Trophoblast cell (in vitro differentiated cells and primary cell): Measurements from ENCODE around the gene DDR2.

Experiments
- DNase-seq, 2 donors: peaks; one replicate each; pipeline ENCODE4 v3.0.0-alpha.2; 2016
- H2AFZ ChIP-seq: 2 replicates; pipeline ENCODE4 v1.6.1; 2013; ENCODE audit warnings: low read length, moderate library complexity, mild to moderate bottlenecking; ENCODE audit not compliant: insufficient read depth, poor library complexity
- H2AK5ac ChIP-seq: 2 replicates; pipeline ENCODE4 v1.6.1; 2013; ENCODE audit warnings: mild to moderate bottlenecking, low read length
- H2BK120ac ChIP-seq: 2 replicates; pipeline ENCODE4 v1.6.1; 2013; ENCODE audit warnings: low read length, mild to moderate bottlenecking, moderate library complexity; ENCODE audit not compliant: insufficient read depth, poor library complexity
- H2BK12ac ChIP-seq: 2 replicates; pipeline ENCODE4 v1.6.1; 2013; ENCODE audit warnings: mild to moderate bottlenecking, low read length, moderate library complexity
- H2BK5ac ChIP-seq: 2 replicates; pipeline ENCODE4 v1.6.1; 2013; ENCODE audit warnings: low read length, low read depth, moderate library complexity, mild to moderate bottlenecking; ENCODE audit not compliant: poor library complexity
- H3K14ac ChIP-seq: 2 replicates; pipeline ENCODE4 v1.6.1; 2013; ENCODE audit warnings: mild to moderate bottlenecking, low read length
- H3K18ac ChIP-seq: 2 replicates; pipeline ENCODE4 v1.6.1; 2013; ENCODE audit warnings: mild to moderate bottlenecking, low read length
- H3K23ac ChIP-seq: 2 replicates; pipeline ENCODE4 v1.6.1; 2013; ENCODE audit warnings: low read length
- H3K27ac ChIP-seq: 2 replicates; pipeline ENCODE4 v1.5.1; 2013; ENCODE audit warnings: low read depth, mild to moderate bottlenecking, inconsistent platforms, low read length, moderate library complexity
- H3K27me3 ChIP-seq: 2 replicates; pipeline ENCODE4 v1.6.1; 2013; ENCODE audit warnings: inconsistent platforms, mild to moderate bottlenecking, low read length, moderate library complexity; ENCODE audit not compliant: insufficient read depth
- H3K36me3 ChIP-seq, 2 experiments: 1 replicate in 1 of 2; 2 replicates in 1 of 2; pipeline ENCODE4 v1.6.1; 2013; ENCODE audit warnings: low read length in 2 of 2, mild to moderate bottlenecking in 2 of 2, moderate library complexity in 1 of 2; ENCODE audit not compliant: insufficient read depth in 2 of 2, control insufficient read depth in 1 of 2
- H3K4ac ChIP-seq: 2 replicates; pipeline ENCODE4 v1.6.1; 2013; ENCODE audit warnings: low read depth, mild to moderate bottlenecking, low read length, moderate library complexity
- H3K4me1 ChIP-seq, 2 experiments: 1 replicate in 1 of 2; 2 replicates in 1 of 2; pipeline ENCODE4 v1.6.1; 2013; ENCODE audit warnings: low read length in 2 of 2, mild to moderate bottlenecking in 2 of 2, moderate library complexity in 1 of 2; ENCODE audit not compliant: insufficient read depth in 2 of 2, control insufficient read depth in 1 of 2
- H3K4me2 ChIP-seq: 2 replicates; pipeline ENCODE4 v1.6.1; 2013; ENCODE audit warnings: inconsistent platforms, mild to moderate bottlenecking, low read length, moderate library complexity
- H3K4me3 ChIP-seq: 2 replicates; pipeline ENCODE4 v1.5.1; 2013; ENCODE audit warnings: mild to moderate bottlenecking, low read depth, low read length, inconsistent platforms
- H3K79me1 ChIP-seq: one replicate; pipeline ENCODE4 v1.6.1; 2013; ENCODE audit warnings: low read length
- H3K79me2 ChIP-seq: 2 replicates; pipeline ENCODE4 v1.6.1; 2013; ENCODE audit warnings: low read length, mild to moderate bottlenecking; ENCODE audit not compliant: control insufficient read depth, insufficient read depth, poor library complexity
- H3K9ac ChIP-seq: 2 replicates; pipeline ENCODE4 v1.6.1; 2013; ENCODE audit warnings: mild to moderate bottlenecking, low read length
- H3K9me3 ChIP-seq: 2 replicates; pipeline ENCODE4 v1.6.1; 2013; ENCODE audit warnings: low read depth, mild to moderate bottlenecking, control low read depth, inconsistent platforms, low read length; ENCODE audit not compliant: insufficient read depth
- H4K12ac ChIP-seq: 2 replicates; pipeline ENCODE4 v1.6.1; 2013; ENCODE audit warnings: low read depth, mild to moderate bottlenecking, low read length, moderate library complexity
- H4K8ac ChIP-seq: 2 replicates; pipeline ENCODE4 v1.6.1; 2013; ENCODE audit warnings: low read depth, mild to moderate bottlenecking, low read length, moderate library complexity
- H4K91ac ChIP-seq: one replicate; pipeline ENCODE4 v1.6.1; 2013; ENCODE audit warnings: low read depth, mild to moderate bottlenecking, low read length, moderate library complexity
- WGBS: extraction: QIAGEN DNeasy Blood & Tissue Kit; methylation state at CpG from one replicate; pipeline ENCODE4 v1.1.7; 2013; ENCODE audit warnings: missing lambda C conversion rate; ENCODE audit not compliant: insufficient read length, insufficient coverage; ENCODE audit errors: extremely low coverage; 5-methylcytosine and 5-hydroxymethylcytosine counted together

Gene DDR2

DNA sequence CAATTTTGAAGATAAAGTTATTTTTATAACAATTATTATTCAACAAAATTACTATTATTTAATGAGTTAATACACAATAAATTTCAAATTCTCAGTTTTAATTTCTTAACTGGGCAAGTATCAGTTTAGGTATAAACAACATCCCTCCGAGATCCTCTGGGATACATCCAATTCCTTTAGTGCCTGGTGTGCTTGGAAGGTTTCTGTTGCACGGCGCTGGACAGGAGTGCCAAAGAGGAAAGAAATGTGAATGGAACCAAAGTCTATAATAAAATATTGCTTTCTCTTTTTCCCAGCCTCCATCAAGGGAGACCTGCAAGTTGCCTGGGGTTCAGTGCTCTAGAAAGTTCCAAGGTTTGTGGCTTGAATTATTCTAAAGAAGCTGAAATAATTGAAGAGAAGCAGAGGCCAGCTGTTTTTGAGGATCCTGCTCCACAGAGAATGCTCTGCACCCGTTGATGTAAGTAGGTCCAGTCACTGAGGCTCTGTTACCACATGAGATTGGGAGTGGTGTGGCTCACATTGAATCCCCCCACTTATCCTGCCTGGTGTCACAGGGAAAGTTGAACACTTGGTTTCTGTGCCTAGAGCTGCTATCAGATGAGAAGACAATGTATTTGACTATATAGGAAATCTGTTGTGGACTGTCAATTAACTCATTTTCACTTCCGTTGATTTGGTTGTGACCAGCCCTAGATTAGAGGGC lies 22.8 kb downstream of the DDR2 start:
- H3K27ac ChIP-seq = no peak overlapping the region
- H3K9me3 ChIP-seq = no peaks in the 10 kb centered on the region
- no peak overlapping the region for H3K4me2 ChIP-seq
- H3K18ac ChIP-seq = no peak overlapping the region
- WGBS = no CpG with 5 or more reads among the region's 5 CpGs
- peak overlapping the region; percentile 9 for H2BK12ac ChIP-seq
- H3K9ac ChIP-seq = no peak overlapping the region
- H3K79me1 ChIP-seq = peaks cover 5% of the 10 kb centered on the region
- H3K79me2 ChIP-seq = no peaks in the 10 kb centered on the region
- H3K36me3 ChIP-seq = no peaks in the 10 kb centered on the region
- H2BK5ac ChIP-seq = no peak overlapping the region
- no peak overlapping the region for H3K14ac ChIP-seq
- no peak overlapping the region for H2AFZ ChIP-seq
- H3K27me3 ChIP-seq = no peaks in the 10 kb centered on the region
- no peak for DNase-seq
- H4K91ac ChIP-seq = no peak overlapping the region
- H2BK120ac ChIP-seq = no peak overlapping the region
- H3K4me1 ChIP-seq = peaks cover 4 to 7% of the 10 kb centered on the region in 2 experiments
- no peak overlapping the region for H3K4ac ChIP-seq
- no peak overlapping the region for H3K4me3 ChIP-seq
- H4K12ac ChIP-seq = no peak overlapping the region
- H2AK5ac ChIP-seq = no peak overlapping the region
- H4K8ac ChIP-seq = no peak overlapping the region
- H3K23ac ChIP-seq = no peak overlapping the region

DNA sequence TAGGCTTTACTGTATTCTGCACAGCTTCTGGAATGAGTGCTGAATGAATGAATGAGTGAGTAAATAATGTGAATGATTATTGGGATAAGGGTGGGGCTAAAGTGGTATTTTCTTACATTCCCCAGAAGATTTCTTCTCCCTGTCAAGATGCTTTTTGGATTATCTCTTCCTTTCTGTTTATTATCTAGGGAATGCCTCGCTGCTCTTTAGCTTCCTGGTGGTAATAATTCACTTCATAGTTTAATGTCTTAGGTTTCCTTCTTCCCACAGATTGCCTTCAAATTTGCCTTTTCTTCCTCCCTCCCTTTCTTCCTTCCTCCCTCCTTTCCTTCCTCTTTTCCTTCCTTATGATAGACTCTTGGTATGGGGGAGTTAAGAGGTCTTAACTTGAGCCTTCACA lies 24.0 kb downstream of the DDR2 start:
- Histone ChIP-seq H3K79me1 (peaks cover 6% of the 10 kb centered on the region), H2AK5ac (no peak overlapping the region), H3K9ac (no peak overlapping the region), H3K14ac (no peak overlapping the region), H3K9me3 (no peaks in the 10 kb centered on the region), H2BK5ac (no peak overlapping the region), H2BK120ac (no peak overlapping the region), H3K4ac (no peak overlapping the region), H3K4me1 (peaks cover 6 to 7% of the 10 kb centered on the region in 2 experiments), H3K23ac (no peak overlapping the region), H3K36me3 (no peaks in the 10 kb centered on the region), H2AFZ (no peak overlapping the region), H3K27ac (no peak overlapping the region), H3K27me3 (no peaks in the 10 kb centered on the region), H2BK12ac (no peak overlapping the region), H4K12ac (no peak overlapping the region), H3K4me2 (no peak overlapping the region), H3K79me2 (no peaks in the 10 kb centered on the region), H3K4me3 (no peak overlapping the region), H4K8ac (no peak overlapping the region), H3K18ac (no peak overlapping the region), H4K91ac (no peak overlapping the region)
- no CpG with 5 or more reads among the region's 1 CpG for WGBS
- DNase-seq = no peak

DNA sequence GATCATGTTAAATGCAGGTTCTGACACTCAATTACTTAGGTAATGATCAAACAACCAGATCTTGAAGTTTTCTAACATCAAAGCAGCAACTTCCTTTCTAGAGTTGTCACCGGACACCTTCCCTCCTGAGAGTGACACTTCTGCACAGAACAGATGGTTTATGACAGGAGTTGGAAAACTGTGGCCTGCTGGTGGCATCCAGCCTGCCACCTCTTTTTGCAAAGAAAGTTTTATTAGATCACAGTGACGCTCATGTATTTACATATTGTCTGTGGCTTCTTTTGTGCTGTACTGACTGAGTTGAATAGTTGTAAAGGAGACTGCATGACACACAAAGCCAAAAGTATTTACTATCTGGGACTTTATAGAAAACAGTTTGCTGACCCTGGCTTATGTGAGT lies 28.3 kb downstream of the DDR2 start:
- H3K27ac ChIP-seq = no peak overlapping the region
- H2BK5ac ChIP-seq = no peak overlapping the region
- H3K27me3 ChIP-seq = no peaks in the 10 kb centered on the region
- no peak overlapping the region for H4K8ac ChIP-seq
- no peak overlapping the region for H3K9ac ChIP-seq
- WGBS = no CpG with 5 or more reads among the region's 2 CpGs
- H2AK5ac ChIP-seq = no peak overlapping the region
- no peak overlapping the region for H3K4ac ChIP-seq
- no peak overlapping the region for H3K4me2 ChIP-seq
- H3K4me3 ChIP-seq = no peak overlapping the region
- no peak overlapping the region for H2BK12ac ChIP-seq
- H4K91ac ChIP-seq = no peak overlapping the region
- H3K4me1 ChIP-seq = peaks cover 2 to 8% of the 10 kb centered on the region in 2 experiments
- no peaks in the 10 kb centered on the region for H3K79me2 ChIP-seq
- peaks cover 2% of the 10 kb centered on the region for H3K9me3 ChIP-seq
- no peak overlapping the region for H3K14ac ChIP-seq
- H4K12ac ChIP-seq = no peak overlapping the region
- no peaks in the 10 kb centered on the region for H3K36me3 ChIP-seq
- H2BK120ac ChIP-seq = no peak overlapping the region
- DNase-seq = no peak
- H3K79me1 ChIP-seq = peaks cover 16% of the 10 kb centered on the region
- no peak overlapping the region for H3K18ac ChIP-seq
- H2AFZ ChIP-seq = no peak overlapping the region
- no peak overlapping the region for H3K23ac ChIP-seq

DNA sequence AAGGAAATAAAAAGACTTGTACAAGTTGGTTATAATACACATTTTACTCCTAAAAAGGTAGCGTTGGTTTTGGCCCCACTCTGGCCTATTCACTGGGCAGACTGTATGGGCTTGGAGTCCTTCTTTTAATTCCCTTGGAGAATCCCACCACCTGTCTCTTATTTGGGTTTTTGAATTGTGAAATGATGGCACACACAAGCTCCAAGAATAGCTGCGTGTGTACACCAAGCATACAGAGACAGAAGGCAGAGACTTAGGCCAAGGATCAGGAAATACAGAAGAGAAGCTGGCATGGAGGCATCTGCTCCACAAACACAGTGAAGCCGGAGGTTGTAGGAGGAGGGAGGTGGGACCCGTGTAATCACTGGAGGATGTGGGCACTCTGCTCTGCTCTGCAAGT lies 29.1 kb downstream of the DDR2 start:
- Histone ChIP-seq H4K91ac (peak overlapping the region; percentile 53), H2AK5ac (peak overlapping the region; percentile 71), H3K27me3 (no peaks in the 10 kb centered on the region), H3K18ac (peak overlapping the region; percentile 21), H4K8ac (peak overlapping the region; percentile 42), H3K36me3 (no peaks in the 10 kb centered on the region), H3K4ac (peak overlapping the region; percentile 12), H3K79me2 (no peaks in the 10 kb centered on the region), H3K79me1 (peaks cover 17% of the 10 kb centered on the region), H3K4me1 (peaks cover 5 to 12% of the 10 kb centered on the region in 2 experiments), H3K27ac (no peak overlapping the region), H3K4me3 (no peak overlapping the region), H2BK5ac (peak overlapping the region; percentile 66), H2AFZ (no peak overlapping the region), H3K14ac (peak overlapping the region; percentile 29), H3K9me3 (peaks cover 2% of the 10 kb centered on the region), H4K12ac (no peak overlapping the region), H2BK12ac (peak overlapping the region; percentile 96), H3K9ac (no peak overlapping the region), H3K23ac (no peak overlapping the region), H2BK120ac (peak overlapping the region; percentile 65), H3K4me2 (no peak overlapping the region)
- DNase-seq = no peak
- WGBS = no CpG with 5 or more reads among the region's 4 CpGs
